ENCODE data around the gene FLNB. TPM values are rescaled to one million over a fixed set of nuclear protein-coding genes. Genes with fewer than 3 reads are reported as not detected.

FLNB gene
- total and polyA plus RNA-seq, 2 of the 4 experiments (the other 2 are of a cell fraction) = 78.0 to 136 TPM

GRCh38 chr3:58135712-58136543 lies 127.7 kb downstream of the FLNB start:
- Histone ChIP-seq H3K56ac (ENCODE audit: extremely low read depth, insufficient read depth, low read length) (no peak overlapping the region), H3K18ac (ENCODE audit: low read depth, low read length) (no peak overlapping the region), H3K27ac (ENCODE audit: insufficient read depth, low read length) (no peak overlapping the region), H2BK20ac (ENCODE audit: low read depth, low read length) (no peak overlapping the region), H3K4me1 (ENCODE audit: control insufficient read depth, insufficient read depth, low read length) (no peaks in the 10 kb centered on the region; the same call in 1 of the 2 replicates), H3K9ac (ENCODE audit: low read depth, low read length) (no peak overlapping the region), H3K27me3 (ENCODE audit: control insufficient read depth, insufficient read depth, low read length) (no peaks in the 10 kb centered on the region), H4K5ac (ENCODE audit: low read depth, low read length) (no peak overlapping the region), H3K4ac (ENCODE audit: low read depth, low read length) (no peak overlapping the region), H3K79me1 (ENCODE audit: low read depth in 1 of 2, low read length in 2 of 2) (peaks cover 35 to 56% of the 10 kb centered on the region in 2 experiments; a peak in 3 of 4 replicates), H2AFZ (replicated peaks; ENCODE audit: low read length, poor library complexity) (no peak overlapping the region), H3K4me3 (ENCODE audit: insufficient read depth, low read depth, low read length) (no peak overlapping the region), H3K9me3 (ENCODE audit: control insufficient read depth, insufficient read depth, low read length) (no peaks in the 10 kb centered on the region), H2AK9ac (replicated peaks; ENCODE audit: low read depth, low read length, poor library complexity) (no peak overlapping the region), H4K20me1 (ENCODE audit: insufficient read depth, low read length) (peaks cover 15% of the 10 kb centered on the region; the same call in 1 of the 2 replicates), H3K23ac (ENCODE audit: low read depth, low read length) (no peak overlapping the region), H3K36me3 (ENCODE audit: control insufficient read depth, insufficient read depth, low read length) (peaks cover 72% of the 10 kb centered on the region), H2BK5ac (ENCODE audit: low read depth, low read length, poor library complexity, severe bottlenecking) (no peak overlapping the region), H4K91ac (ENCODE audit: insufficient read depth, low read depth, low read length) (no peak overlapping the region), H3K14ac (replicated peaks; ENCODE audit: low read depth, low read length) (no peak overlapping the region), H2AK5ac (ENCODE audit: low read depth, low read length) (no peak overlapping the region), H2BK120ac (ENCODE audit: low read depth, low read length) (no peak overlapping the region), H3K9me1 (ENCODE audit: insufficient read depth, low read length) (peaks cover 28% of the 10 kb centered on the region), H3K4me2 (ENCODE audit: low read depth, low read length) (no peak overlapping the region), H2BK15ac (ENCODE audit: low read depth, low read length) (no peak overlapping the region), H4K8ac (ENCODE audit: low read depth in 2 of 2, low read length in 2 of 2) (no peak overlapping the region)
- intact Hi-C loops (cut with micrococcal nuclease) (no loop called here), dilution Hi-C loops (cut with HindIII; ENCODE audit: low sequenced_read_pairs, unreplicated experiment) (no loop called here), in situ Hi-C loops (cut with MboI; ENCODE audit: low sequenced_read_pairs) (no loop called here)
- DNase-seq = no peak
- TF ChIP-seq RCOR1 (IDR thresholded peaks at IDR 0.05; ENCODE audit: insufficient replicate concordance, low read length) (no peak), MAZ (IDR thresholded peaks at IDR 0.05; ENCODE audit: borderline replicate concordance, low read depth, low read length) (no peak), NFE2L2 (IDR thresholded peaks at IDR 0.05; ENCODE audit: low read depth, low read length) (no peak), RAD21 (IDR thresholded peaks at IDR 0.05; ENCODE audit: low read length) (no peak), RFX5 (IDR thresholded peaks at IDR 0.05; ENCODE audit: low read depth, low read length) (no peak), BHLHE40 (IDR thresholded peaks at IDR 0.05; ENCODE audit: low read depth, low read length) (no peak), MXI1 (IDR thresholded peaks at IDR 0.05; ENCODE audit: borderline replicate concordance, low read depth, low read length) (no peak), CTCF (conservative IDR thresholded peaks at IDR 0.05; ENCODE audit: low read depth, low read length) (peak; percentile 27; the same call in 1 of the 2 replicates), USF2 (IDR thresholded peaks at IDR 0.05; ENCODE audit: low read depth, low read length) (no peak), FOS (IDR thresholded peaks at IDR 0.05; ENCODE audit: low read depth, low read length) (no peak), CEBPB (IDR thresholded peaks at IDR 0.05; ENCODE audit: low read depth, low read length) (no peak), SMC3 (IDR thresholded peaks at IDR 0.05; ENCODE audit: low read depth, low read length) (peak; percentile 15; the same call in 1 of the 2 replicates)
- ChIA-PET POLR2A (ENCODE audit: unreplicated experiment) (no interaction called here), CTCF (interaction anchor here (0.5 to 1.8 kb wide), 4 partner anchors 17 to 133 kb away, joined by 3 to 5 read pairs (median 3); no protein-coding TSS in a partner anchor)
- no peak for ATAC-seq (ENCODE audit: low read depth)
- WGBS, 2 experiments (ENCODE audit: extremely low coverage in 2 of 2, insufficient read length in 1 of 2) = 96% methylated on average over 7 of the region's 14 CpGs; no CpG with 5 or more reads in 1 of the 2 experiments
- no TSS peak for BruUV-seq (replicated peaks)
